NCI-H1105 (cell line): ENCODE results near the gene BCAS3.

Experiments
- DNase-seq: peaks from one replicate; lab custom pipeline; 2025; lab: John Stamatoyannopoulos, UW

Gene BCAS3

DNA sequence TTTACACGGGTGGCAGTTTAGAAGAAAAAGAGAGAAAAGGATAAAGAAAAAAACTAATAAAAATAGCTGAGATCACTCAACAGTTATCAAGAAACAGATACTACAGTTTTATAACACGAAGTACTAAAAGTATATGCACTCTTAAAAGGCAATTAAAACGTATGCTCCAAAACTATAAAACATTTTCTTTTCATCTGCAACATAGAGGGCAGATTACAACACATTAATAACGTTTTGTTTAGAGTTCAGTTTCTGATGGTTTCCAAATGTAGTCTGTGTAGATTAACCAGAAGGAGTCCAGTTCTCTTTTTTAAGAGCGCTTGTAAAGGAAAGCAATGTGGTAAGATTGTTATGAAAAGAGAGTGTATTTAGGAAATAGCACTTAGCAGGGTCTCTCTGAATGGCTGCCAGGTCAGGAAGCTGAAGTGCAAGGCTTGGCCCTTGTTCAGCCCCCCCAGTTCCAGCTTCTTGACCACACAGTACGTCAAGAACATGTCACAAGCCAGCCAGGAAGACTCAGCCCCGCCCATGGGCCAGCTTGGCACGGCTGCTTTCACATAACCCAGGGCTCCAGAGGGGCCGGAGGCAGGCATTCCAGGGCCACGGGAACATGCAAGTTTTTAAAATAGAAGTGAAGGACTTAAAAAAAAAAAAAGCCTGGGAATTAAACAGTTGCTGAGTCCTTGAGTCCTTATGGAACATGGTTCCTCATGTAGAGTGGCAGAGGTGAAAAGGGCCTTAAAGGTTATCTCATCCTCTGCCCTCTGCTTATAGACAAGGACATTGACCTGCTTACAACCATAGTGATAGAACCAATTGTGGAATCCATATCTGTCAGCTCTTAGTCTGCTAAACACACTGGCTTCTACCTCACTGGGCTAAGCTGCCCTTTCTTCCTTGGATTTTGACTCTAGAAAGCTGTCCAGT lies 574.6 kb downstream of the BCAS3 start:
- no peak for DNase-seq

DNA sequence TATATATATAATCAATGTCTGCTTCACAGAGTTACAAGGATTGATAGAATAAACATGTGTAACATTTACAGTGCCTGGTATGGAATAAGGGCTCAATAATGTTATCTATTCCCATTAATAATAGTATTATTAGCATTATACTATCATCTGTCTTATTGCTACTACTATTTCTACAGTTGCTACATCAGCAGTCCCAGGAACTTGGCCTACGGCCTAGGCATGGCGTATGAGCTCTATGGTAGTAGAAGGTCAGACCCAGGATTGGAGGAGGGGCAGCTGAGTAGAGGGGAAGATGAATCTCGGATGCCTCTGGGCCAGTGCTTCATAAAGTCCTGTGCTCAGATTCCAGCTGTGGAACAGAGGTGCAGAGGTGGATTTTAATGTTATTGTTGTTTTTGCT lies 575.7 kb downstream of the BCAS3 start:
- no peak for DNase-seq

DNA sequence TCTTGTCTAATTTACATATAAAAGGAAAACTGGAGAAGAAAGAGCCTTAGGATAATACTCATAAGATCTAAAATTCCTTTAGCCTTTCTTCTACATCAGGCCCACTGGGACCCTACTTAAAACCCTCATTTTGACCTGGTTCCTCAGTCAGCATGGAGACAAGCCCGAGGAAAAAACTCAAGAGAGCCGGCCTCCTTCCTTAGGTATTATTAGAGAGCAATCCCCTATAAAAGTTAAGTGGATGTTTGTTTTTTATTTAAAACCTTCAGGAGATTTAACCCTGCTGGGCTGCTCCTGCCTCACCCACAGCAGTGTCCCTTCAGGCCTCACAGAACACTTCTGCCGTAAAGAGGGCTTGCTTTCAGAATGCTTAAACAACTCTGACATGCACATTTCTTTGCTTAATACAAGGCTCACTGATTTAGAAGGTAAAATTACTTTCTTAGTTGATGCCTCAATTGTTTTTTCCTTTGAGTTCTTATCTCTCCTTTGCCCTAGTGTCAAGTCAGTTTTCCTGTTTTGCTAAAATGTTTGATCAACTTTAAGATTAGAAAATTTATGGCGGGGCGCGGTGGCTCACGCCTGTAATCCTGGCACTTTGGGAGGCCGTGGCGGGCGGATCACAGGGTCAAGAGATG lies 576.4 kb downstream of the BCAS3 start:
- no peak for DNase-seq

DNA sequence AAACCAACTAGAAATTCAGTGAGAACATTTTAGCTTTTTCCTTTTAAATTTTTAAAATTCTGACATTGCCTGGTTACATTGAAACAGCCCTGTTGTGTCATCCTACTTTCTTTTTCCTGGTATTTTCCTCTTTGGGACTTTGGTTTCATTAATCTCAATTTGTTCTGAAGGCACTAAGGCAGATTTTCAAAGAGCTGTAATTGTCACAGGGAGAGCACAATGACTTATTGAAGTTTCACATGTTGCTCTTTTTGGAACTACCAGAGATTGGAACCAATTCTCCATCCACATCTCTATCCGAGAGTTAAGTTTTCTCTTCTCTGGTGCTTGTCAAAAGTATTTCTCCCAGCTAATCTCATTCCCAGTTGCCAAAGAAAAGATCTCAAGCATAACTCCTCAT lies 577.3 kb downstream of the BCAS3 start:
- DNase-seq: no peak

DNA sequence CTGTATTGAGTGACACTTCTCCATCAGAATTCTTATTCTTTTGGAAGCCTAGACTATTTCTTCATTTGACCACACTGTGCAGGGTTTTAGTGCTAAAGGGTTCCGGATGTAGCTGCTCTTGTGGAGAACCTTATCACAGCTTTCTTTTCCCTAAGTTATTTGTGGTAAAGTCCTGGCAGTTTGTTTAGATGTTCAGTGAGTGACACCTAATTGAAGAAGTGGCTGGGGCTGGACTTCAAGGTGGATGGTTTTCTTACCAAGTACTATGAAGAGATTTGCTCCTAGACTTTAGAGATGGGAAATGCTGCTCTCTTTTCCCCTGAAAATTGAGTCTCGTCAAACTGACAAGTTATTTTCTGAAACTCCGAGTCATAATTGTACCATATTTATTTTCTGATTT lies 578.0 kb downstream of the BCAS3 start:
- no peak for DNase-seq

DNA sequence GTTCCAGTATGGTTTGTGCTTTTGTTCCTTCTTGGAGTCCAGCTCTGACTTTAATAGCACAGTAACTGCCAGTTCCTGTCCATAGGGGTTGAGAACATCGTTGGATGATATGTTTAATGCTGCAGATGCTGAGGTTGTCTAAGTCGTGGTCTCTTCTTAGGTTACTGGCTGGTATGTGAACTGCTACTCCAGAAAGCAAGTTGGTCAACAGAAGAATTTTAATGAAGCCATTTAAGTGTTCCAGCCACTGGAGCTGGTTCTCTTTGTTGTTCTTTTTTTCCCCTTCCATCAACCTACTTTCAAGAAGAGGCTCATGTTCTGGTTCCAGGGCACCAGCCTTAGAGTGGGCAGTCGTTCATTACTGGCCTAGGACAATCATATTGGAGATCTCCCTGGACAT lies 581.7 kb downstream of the BCAS3 start:
- DNase-seq: no peak

DNA sequence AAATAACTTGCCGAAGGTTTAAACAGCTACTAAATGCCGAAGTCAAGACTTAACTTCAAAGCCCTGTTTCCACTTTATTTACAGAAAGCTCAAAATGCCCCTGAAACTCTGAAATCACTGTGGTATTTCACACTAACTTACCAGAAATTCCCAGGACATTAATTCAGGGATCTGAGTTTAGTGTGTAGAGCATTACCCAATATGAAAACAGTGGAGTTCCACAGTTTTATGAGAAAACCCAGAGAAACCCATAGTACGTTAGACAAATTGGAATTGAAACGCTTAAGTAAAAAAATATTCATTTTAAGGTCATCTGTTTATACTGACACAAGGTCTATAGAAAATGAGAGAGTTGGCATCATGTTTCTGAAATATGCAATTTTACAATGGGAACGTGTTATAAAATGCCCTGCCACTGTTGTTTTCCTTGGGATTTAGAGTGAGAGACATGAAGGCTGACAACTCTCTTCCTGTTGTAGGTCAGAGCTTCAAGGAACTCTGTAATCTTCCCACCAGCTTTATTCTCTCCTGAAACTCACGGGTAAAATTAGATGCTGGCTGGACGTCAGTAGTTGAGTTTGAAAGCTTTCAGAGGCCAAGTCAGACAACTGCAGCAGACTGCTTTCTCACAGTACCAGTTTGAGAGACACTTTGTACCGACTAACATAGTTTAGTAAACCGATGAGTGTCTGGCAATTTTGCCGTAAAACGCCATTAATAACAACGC lies 582.6 kb downstream of the BCAS3 start:
- DNase-seq: no peak

DNA sequence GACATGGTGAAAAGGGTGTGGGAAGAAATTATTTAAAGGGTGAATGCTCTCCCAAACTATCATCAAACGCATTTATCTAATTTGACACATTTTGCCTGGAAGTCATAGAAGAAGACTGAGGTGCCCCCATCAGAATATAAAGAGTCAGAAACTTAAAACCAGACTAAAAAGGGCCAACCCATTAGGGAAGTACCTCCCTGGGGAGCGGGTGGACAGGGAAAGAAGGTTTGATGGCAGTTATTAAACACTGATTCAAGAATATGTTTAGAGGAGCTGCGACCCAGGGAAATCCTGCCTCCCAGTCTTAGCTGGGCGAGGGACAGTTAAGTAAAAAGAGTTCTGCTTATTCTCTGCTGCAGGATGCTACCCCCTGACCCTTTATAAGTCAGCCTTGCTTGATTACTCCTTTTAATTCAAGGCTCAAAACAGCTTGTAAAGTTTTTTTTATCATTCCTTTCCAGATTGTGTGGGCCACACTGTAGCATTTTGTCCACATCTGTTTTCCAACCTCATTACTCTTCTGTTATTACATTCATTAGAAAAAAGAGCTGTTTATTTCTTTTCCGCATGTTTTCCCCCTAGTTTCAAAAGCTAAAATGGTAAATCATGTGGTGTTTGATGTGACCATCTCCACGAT lies 583.5 kb downstream of the BCAS3 start:
- DNase-seq: no peak

DNA sequence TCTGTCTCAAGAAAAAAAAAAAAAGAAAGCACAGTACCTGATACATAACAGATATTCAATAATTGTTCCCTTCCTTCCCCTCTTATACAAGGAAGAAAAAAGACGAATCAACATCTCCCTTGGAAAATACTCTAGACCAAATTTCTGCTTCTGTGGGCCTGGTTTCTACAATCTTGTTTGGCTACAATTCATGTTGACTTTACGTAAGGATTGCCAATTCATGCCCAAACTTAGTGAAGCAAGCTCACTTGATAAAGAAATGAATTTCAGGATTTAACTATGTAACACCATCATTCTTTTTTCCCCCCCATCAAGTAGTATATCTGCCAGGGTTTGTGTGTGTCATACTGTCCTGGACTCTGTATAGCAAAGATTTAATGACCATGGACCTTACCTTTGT lies 587.7 kb downstream of the BCAS3 start:
- DNase-seq: no peak

DNA sequence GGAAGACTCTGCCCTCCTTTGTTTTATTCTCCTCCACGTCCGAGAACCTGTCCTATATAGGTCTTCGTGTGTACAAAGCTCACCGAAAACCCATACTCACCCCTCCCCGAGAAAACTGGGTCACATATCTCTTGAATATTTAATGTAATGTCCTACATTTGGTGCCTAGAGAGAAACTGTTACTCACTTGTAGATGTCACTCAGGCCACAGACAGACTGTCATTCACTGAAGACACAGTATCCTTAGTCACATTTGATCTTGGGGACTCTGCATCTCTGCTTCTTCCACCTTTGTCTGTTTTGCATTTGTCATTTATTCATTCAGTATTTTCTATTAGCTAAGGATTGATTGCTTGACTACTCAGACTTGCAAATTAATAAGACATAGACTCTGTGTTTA lies 590.2 kb downstream of the BCAS3 start:
- DNase-seq: no peak

DNA sequence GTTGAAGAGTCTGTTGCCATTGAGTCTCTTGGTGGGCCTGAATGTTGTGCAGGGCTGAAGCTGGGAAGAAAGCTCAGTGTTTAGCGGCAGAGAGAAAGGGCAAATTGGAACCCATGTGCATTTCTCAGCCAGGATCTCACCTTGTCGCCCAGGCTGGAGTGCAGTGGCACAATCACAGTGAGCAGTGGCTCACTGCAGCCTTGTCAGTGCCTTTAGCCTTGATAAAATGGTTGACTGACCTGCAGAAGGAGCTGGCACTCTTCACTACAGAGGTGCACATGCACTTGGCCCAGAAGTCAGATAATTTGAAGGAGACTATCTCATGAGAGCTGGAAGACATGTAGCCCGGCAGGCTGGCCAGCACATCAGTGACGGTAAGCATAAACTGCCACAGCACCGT lies 597.7 kb downstream of the BCAS3 start:
- no peak for DNase-seq

DNA sequence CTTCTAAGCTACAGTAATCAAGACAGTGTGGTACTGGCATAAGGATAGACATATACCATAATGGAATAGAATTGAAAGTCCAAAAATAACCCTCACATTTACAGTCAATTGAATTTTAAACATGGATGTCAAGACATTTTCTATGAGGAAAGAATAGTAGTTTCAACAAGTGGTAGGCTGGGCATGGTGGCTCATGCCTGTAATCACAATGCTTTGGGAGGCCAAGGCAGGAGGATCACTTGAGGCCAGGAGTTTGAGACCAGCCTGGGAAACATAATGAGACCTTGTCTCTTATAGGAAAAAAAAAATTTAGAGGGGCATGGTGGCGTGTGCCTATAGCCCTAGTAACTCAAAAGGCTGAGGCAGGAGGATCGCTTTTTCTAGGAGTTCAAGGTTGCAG lies 599.2 kb downstream of the BCAS3 start:
- no peak for DNase-seq

DNA sequence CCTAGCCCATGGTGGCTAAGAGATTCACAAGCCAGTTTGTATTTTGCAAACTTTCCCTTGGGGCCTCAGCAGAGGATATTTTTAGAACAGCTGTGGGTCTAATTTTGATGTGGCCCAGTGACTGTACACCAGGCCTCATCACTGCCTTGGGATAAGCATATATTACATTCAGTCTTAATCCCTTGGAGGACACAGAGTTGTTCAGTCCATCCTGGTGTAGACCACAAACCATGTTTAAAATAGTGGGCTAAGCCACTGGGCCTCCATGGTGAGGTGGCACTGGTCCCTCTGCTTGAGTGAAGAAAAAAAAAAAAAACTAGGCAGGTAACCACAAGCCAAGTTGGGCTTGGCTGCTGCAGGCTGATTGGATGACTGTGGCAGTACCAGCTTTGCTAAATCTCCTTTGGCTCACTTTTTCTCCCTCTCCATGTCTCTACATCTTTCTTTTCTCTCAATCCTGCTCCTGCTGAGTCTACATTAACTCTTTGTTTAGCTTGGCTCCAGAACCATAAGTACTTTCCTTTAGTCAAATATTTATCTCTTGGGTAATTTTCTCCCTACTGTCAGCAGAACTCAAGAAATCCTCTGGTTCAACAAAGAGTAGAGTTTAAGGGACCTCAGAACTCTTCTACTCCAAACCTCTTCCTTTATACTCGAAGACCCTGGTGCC lies 602.0 kb downstream of the BCAS3 start:
- DNase-seq: no peak

DNA sequence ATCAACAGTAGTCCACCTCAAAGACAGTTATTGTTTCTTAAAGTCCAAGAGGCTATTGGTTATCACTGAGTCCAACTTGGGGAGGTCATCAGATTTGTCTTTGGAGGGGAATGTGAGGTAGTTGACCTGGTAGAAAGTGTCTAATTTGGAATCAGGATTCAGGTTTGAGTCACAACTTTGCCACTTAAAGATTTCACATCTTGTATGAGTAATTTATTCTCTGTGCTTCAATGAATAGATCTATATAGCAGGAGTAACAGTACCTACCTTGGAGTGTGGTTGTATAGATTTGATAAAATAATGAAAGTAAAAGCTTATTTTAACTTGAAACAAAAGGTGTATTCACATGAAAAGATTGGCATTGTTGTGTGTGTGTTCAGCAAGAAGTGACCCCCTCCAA lies 602.7 kb downstream of the BCAS3 start:
- no peak for DNase-seq

DNA sequence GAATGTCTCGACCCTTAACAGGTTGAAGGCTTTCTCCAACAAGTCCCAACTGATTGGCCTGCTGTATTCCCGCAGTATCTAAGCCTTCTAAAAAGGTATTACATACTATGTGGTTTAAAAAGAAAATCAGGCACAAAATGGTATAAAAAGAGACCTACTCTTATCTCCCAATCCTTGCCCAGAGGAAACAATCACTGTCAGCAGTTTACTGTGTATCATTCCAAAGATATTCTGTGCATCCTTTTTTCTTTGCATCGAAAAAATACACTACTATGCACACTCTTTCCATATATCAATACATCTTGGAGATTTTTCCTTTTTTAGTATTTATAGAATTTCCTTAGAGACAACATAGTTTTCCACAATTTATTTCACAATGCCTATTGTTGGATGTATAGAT lies 603.2 kb downstream of the BCAS3 start:
- no peak for DNase-seq

DNA sequence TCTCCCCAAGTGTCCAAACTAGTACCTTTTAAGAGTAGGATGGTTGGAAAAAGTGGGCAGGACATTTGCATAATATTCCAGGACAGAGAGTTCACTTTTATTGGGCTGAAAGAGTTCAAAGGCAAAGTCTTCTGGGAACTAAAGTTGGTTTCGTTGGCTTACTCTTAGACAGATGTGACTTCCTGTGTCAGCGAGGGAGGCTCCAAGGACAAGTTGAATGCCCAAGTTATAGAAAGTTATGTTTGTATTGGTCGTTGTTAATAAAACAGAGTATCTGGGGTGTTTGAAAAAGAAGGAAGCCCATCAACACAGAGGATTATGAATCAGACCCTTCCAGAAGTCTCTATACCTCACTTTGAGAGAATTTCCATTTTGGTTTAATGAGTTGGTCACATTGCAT lies 604.7 kb downstream of the BCAS3 start:
- no peak for DNase-seq

DNA sequence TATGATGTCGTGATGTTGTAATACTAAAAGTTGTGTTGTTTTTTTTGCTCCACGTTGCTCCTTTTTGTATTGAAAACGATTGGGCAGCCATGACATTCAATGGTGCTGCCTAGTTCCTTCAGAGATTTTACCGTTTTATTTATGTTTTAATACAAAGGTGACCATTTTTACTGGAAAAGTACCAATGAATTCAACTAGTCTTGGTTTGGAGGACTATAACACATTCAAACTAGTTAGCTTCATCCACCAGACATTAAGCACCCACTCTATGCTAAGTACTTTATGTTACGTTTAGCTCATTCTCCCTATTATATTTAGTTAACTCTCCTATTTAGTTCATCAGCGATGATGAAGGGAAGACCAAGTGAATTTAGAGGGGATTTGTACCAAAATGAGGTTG lies 605.4 kb downstream of the BCAS3 start:
- DNase-seq: no peak

DNA sequence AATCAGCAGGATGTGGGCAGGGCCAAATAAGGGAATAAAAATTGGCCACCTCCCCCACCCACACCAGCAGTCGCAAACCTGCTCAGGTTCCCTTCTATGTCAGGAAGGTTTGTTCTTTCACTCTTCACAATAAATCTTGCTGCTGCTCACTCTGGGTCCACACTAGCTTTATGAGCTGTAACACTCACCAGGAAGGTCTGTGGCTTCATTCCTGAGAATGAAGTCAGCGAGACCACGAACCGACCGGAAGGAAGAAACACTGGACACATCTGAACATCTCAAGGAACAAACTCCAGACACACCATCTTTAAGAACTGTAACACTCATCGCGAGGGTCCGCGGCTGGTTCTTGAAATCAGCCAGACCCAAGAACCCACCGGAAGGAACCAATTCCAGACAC lies 606.5 kb downstream of the BCAS3 start:
- DNase-seq: no peak

DNA sequence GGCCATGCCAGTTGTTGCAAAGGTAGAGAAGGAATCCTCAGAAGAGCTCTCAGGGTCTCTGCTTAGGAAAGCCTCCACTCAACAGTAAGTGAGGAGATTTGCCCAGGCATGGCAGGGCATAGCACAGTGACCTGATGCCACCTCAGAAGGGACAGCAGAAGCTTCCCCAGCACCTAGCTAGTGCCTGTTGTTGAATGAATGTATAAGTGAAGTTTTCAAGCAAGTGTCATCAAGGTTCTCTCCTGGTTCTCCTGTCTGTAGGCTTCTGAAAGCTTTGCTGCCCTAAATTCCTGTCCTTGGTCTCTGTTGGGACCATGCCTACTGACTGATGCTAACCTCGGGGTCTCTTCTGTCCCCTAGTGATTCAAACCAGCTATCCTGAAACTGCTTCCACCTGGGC lies 607.1 kb downstream of the BCAS3 start:
- DNase-seq: no peak

DNA sequence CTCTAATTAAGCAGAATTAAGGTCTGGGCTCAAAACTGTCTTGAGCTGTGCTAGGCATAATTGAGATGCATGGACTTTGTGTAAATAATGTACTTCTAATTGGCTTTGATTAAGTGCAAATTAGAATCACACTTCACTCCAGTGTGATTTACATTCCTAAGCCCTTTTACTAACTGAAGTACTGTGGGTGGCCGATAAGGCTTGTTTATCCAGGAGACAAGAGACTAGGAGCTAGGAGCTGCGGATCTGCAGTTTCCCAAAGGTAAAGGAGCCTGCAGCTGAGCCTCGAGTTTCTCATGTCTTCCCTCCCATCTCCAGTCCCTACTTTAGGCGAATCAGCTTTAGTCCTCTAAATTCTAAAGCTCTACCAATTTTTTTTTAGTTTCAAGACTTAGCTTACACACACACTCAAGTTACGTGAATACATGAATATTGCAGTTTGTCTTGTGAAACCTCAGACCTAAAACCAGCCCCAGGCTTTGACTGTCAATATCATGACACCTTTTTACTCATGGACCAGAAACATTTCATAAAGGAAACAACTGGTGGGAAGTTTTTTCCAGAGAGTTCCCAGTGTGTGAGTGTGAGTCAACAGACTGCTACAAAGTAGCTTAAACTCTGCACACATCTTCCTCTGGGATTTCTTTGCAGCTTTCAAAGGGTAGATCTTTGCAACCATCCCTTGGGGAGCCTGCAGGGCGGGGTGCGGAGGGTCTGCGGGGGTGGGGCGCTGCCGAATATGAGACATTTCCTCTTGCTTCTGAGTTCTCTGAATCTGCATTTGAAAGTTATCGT lies 608.1 kb downstream of the BCAS3 start:
- no peak for DNase-seq

DNA sequence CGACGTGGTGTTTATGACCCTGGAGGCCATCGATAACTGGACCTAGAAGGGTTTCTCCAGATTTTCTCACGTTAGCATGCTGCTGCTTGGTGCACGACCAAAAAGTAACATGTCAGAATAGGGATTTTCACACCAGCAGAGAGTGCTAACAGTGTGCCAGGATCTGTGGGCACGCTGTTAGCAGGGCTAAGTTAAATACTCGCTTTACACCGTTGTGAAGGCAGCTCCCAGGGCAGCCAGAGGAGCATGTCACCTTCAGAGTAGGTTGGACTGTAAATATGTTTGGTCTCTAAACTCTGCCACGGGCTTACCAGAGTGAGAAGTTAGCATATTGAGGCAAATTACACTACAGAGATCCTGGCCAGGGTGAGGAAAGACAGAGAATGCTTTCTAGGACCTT lies 608.8 kb downstream of the BCAS3 start:
- DNase-seq: no peak
